Skin of body (tissue), 2 donors: Measurements from ENCODE around the gene LYL1. TPM values are rescaled to one million over a fixed set of nuclear protein-coding genes. Genes with fewer than 3 reads are reported as not detected.
A peak's percentile ranks its signal among the peaks of the same experiment; 100 is the strongest.

Experiments
- DNase-seq: peaks from one replicate; lab custom pipeline; 2025; lab: John Stamatoyannopoulos, UW
- total RNA-seq: library from RNA; depleted of rRNA; stranded (reverse); fragments of >200 nt; gene quantifications from one replicate; pipeline ENCODE4 v1.2.3, GENCODE V29; 2014

The LYL1 gene
- total RNA-seq, 1 donor from 2014 or later = 8.1 TPM

DNA sequence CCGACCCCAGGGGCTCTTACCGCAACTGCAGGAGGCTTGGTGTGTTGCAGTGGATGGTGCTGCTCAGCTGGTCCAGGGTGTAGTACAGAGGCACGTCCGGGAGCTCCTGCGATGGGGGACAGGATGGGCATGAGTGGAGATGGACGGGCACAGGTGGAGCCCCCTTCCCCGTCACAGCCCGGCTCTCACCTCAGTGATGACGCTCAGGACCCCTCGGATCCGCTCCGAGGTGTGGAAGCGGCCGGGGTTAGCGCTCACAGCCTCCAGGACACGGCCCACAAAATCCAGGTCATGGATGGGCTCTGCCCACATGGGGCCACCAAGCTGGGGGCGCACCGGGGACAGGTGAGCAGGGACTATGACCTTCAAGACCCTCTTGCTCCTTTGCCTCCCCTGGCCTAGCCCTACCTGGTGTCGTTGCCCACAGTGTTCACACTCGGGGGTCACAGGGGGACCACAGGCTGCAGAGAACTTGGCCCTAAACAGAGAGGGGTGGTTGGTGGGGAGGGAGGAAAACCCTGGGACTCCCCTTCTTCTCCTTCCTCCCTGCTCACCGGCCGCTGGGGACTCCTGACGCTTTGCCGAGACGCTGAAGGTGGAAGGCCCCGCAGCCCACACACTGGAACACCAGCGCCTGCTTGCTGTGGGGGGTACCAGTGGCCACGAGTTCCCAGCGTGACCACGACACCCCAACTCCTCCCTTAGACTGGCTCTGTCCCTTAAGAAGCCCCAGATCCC is 6.9 kb upstream of the LYL1 start:
- DNase-seq = no peak

DNA sequence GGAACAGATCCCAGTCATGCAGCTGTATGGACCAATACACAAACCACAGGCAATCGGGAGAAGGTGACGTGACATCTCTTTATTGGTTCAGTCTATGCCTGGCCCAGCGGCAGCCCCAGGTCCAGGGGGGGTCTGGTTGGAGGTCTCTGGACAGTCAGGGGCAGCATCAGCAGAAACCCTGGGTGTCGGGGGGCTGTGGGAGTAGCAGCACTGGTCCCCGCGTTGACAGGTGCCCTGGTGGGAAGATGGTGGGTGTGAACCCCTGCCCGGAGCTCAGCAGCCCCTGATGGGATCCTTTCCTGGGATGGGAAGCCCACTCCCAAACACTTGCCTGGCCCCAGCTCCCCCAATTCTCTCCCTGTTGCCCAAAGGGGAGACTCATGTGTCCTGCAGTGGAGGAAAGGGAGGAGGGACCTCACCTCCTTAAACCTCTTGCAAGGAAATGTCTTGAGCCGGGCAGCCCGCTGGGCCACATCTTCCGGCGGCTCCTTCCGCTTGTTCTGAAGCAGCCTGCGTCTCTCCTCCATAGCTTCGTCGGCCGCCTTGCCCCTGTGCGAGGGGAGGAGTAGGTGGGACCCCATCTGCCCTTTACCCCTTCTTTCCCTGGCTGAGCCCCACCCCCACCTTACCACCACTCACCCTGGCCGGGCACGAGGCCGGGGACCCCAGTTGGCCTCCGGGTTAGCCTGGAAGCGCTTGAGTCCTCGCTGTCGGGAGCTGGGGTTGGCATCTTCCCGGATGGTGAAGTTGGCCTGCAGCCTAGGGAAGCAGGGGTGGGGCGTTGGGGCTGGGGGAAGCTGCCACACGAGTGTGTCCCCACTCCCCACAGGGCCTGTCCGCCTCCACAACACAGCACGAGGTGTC is 2.4 kb upstream of the LYL1 start:
- no peak for DNase-seq

DNA sequence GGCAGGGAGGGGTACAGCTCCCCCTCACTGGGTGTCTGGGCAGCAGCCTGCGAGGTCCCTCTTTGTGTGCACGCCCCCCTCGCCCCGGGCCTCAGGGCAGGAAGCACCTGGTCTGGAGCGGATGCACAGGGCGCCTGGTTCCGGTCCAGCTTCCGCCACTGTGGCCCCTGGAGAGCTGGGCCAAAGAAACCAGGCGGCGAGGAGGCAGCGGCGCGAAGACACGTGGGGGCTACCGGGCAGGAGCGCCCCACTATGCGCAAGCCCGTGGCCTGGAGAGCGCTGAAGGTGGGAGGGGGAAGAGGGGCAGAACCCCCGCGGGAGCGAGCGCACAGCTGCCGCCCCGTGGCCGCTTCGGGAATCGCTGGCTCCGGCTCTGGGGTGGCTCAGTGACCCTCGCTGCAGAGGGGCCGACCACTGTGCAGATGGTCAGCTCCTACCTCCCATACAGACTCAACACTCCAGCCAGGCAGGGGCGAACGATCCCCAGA is 1.7 kb upstream of the LYL1 start:
- DNase-seq = no peak

DNA sequence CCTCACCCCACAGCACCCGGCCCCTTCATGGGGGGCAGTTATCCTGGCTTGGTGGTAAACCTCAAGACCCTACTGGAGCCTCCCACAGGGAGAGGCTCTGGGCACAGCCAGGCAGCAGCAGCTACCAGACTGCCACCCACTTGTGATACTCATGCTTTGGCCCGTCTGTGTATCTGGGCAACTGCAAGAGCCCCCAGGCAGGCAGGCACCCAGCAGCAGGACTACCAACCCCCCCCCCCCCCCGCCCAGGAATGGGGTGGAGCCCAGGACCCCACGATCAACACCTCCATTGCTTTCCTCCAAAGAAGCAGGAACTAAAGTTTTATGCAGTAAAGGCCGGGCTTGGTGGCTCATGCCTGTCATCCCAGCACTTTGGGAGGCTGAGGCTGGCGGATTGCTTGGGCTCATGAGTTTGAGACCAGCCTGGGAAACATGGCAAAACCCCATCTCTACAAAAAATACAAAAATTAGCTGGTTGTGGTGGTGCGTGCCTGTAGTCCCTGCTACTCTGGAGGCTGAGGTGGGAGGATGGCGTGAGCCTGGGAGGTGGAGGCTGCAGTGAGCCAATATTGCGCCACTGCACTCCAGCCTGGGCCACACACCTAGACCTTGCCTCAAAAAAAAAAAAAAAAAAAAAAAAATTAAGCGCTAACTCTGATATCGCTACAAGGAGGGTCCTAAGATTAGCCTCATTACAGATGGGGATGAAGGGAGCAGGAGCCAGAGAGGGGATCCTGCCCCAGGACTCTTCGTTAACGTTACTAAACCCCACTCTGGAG is 1.1 kb upstream of the LYL1 start:
- no peak for DNase-seq

DNA sequence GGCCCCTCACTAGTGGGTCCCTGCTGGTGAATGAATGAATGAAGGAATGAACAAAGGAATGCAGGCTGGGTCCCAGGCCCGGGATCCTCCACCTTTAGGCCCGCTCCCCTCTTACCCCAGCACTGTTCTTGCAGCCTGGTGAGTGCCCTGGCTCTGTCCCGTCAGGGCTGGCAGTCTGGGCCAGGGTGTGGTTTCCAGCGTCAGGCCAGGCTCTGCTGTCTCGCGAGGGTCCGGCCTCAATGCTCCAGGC is 317 bp downstream of the LYL1 start:
- no peak for DNase-seq

DNA sequence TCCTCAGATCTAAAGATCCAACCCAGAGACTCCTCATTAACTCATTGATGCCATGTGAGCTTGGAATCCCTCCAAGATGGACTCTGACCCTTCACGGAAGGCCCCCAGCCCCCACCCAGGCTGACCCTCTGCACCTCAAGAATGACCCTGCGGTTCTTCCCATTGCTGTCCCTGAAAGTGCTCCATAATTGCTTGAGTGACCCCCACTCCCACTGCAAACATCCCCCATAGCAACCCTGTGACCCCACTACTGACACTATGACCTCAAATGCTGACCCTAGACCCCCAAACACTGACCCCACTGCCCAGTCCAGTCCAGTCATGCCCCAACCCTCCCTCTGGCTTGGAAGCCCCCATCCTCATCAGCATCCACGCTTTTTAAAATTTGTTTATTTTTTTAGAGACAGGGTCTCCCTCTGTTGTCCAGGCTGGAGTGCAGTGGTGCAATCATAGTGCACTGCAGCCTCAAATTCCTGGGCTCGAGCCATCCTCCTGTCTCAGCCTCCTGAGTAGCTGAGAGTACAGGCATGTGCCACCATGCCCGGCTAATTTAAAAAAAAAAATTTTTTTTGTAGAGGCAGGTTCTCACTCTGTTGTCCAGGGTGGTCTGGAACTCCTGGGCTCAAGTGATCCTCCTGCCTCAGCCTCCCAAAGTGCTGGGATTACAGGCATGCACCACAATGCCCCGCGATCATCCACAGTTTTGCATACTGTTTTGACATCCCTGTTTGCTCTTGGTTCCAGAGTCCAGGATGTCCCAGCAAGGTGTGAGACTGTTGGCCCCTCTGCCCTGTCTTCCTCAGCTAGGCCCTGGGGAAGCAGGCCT is 855 bp downstream of the LYL1 start:
- no peak for DNase-seq

DNA sequence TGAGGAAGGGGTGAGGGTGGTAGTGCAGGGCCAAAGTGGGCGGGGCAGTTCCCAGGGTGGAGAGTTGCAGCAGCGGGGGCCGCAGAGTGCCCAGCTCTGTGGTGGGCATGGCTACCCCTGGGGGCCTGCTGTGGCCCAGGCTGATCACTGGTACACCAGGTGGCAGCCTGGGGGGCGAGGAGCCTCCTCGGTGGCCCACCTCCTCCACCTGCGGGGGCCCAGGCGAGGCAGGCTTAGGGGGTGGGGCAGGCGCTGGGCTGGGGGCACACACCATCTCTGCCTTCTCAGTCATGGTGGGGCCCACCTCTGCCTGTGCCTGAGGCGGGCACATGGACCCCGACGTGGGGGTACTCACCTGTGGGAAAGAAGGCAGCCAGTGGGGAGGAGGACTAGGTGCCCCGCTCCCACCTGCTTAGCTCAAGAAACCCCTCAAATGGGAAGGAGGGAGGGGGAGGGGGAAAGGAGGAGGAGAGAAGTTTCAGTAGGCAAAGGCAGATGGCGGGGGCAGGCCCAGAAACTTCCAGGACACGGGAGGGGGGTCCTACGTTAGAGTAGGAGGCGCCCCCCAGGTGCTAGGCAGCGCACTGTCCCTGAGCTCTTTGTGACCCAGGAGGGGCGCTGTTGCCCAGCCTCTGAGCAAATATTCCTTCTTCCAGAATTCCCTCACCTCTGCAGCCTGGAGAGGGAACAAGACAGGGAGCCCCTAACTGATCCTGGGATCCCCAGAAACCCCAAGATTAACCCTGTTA is 1.6 kb downstream of the LYL1 start:
- DNase-seq = no peak

DNA sequence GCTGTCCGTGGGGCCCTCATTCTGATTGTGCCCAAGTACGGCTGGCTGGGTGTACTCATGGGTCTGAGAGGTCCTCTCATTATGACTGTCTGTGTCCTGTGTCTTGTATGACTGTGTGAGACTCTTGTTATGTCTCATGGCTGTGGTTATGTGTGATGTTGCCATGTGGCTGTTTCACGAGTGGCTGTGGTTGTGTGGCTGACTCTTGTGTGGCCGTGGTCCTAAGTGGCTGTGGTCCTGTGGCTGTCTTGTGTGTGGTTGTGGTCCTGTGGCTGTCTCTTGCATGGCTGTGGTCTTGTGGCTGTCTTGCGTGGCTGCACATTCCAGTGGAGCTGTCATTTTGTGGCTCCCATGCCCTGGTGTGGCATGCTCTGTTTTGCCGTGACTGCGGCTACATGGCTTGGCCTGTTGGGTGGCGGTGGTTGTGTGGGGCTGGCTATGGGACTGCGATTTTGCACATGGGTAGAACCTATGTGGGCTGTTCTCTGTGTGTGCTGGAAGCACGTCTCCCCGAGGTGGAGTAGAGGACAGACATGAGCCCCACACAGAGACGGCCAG is 2.5 kb downstream of the LYL1 start:
- DNase-seq = no peak

DNA sequence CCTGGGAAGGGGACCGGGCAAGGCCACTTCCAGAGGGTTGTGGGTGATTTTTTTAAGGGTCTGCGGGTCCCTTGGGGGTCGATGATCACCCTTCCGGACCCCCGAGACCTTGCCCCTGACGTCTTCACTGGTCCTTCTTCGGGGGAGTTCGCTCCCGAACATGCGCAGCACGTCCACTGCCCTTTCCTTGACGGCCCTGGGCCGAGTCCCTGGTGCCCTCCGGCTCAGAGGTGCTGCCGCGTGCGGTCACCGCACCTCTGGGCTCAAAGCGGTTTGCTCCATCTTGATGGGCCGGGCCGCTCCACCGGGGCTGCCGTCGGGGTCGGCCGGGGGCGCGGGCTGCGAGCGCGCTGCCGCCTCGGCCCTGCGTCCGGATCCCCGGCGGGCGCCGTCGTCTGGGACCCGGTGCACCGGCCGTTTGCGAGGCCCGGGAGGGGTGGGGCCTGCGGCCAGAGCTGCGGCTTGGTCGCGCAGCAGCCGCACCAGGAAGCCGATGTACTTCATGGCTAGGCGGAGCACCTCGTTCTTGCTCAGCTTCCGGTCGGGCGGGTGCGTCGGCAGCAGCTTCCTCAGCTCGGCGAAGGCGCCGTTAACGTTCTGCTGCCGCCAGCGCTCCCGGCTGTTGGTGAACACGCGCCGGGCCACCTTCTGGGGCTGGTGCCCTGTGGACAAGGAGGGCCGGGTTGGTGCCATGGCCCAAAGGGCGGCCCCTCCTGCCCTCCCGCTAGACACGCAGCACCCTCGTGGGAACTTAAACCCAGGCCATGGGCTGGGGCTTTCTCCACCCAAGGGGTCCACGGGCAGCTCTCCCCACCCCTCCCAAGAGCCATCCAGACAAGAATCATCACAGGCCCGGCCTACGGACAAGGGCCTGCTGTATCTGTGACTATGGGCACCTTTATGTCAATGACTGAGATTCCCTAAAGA is 3.3 kb downstream of the LYL1 start:
- no peak for DNase-seq

DNA sequence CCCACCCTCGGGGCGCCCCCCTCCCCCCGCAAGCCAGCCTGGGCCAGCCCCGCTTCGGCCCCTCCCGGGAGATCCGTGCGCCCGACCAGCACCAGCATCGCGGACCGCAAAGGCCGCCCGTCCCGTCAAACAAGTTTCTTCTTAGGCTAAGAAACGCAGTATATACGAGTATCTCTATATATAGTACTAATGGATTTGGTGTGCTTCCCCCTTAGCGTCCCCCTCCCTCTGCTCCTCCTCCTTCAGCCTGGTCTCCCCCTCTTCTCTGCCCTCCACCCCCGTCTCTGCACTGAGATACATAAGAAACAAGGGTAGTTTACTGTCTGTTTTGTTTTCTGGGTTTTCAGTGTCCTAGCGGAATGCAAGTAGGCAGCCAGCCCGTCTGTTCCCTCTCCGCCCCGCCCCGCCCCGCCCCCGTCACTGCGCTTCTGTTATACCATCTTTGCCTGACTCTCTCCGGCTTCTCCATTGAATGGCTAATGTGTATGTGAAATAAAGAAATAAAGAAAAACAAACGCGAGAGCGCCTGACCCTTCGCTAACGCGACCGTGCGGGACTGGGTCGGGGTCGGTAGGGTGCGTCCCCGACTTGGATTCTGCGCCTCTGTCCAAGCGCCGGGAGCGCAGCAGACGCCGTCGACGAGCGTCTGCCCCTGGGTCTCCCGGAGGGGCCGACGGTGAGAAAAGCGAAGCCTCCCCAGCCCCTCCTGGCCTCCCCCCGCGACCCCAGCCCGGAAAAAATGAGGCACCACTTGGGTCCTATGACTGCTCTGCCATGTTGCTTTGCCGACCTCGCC is 4.2 kb downstream of the LYL1 start:
- peak; percentile 71 for DNase-seq

DNA sequence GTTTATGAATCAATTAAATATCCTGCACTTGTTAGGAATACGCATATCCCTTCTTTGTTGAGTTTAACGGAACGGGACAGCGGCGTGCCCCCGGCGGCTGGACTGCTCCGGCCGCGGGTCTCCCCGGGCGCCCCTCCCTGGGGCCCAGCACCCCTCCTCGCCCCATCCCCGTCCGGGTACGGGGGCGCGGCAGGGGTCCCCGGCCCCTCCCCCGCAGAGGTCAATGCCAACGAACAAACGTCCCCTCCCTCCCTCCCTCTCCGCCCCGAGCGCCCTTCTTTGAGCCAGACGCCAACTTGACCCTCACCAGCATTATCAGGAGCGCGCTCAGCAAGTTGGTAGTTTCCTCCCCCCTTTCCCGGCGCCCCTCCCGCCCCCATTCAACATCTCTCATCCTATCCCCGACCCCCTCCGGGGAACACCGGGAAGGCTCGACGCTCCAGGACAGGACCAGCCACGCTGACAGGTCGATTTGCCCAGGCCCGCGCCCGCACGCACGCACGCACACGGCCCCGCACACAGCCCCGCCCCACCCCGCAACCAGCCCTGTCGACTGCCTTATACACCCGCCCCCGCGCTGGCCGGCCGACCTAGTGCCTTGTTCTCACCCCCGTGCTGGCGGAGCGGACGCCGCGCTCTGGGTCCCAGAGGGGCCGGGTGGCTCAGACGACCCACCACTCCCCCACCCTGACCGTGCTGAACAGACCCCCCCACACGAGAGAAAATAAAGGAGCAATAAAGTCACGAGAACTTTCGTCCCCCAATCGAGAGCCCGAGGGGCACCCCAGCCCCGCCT is 5.0 kb downstream of the LYL1 start:
- DNase-seq = no peak

DNA sequence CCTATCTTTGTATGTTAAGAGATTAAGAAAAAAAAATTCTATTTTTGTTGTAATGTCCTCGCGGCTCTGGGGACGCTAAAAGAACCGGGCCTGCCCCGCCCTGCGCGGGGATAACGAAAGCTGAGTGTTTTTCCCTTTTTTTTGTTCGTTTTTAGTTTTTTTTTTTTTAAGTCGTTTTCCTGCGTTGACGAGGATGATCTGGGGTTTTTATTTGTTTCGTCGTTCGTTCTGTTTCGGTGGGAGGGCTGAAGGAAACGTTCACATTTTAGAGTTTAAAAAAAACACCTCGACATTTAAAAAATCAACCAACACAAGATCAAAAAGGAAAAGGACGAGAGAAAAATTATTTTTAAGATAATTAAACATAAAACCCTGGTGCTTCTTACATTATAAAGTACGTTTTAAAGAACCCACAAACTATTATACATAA is 5.6 kb downstream of the LYL1 start:
- no peak for DNase-seq

DNA sequence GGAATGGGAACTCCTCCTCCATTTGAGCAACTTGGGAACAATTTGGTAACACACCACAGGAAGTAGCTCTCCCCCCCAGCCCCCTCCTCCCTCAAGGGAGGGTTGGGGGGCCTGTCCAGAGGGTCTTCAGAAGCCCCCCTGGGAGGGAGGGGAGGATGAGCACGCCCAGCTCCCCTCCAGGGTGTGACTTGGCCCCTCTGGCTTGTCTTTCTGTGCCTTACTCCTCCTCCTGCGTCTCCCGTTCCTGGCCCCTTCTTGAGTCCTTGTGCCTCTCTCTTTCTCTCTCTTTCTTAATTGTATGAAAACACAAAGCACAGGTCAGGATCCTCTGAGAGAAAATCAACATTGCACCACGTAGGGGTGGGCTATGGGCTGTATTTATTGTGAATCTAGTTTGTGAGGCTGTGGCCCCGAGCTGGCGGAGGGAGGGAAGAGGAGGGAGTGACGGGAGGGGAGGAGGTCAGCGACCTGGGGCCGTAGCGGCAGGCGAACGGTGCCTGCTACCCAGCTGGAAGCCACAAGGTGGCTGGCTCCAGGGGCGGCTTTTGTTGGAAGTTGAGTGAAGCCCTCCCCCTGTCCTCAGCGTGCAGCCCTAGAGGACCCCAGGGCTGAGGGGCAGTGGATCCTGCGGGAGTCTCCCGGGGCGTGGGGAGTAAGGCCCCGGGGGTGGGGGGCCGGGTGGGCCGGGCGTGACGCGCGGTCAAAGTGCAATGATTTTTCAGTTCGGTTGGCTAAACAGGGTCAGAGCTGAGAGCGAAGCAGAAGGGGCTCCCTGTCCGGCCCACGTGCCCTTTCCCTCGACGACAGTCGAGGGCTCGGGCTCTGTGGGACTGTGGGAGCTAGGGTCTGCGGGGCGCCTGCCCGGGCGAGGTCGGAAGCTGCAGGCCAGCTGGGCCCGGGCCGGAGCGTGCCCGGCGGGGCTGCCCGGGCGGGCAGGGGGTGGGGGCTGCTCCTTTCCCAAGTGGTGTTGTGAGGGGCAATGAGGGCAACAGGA is 6.4 kb downstream of the LYL1 start:
- DNase-seq = no peak

DNA sequence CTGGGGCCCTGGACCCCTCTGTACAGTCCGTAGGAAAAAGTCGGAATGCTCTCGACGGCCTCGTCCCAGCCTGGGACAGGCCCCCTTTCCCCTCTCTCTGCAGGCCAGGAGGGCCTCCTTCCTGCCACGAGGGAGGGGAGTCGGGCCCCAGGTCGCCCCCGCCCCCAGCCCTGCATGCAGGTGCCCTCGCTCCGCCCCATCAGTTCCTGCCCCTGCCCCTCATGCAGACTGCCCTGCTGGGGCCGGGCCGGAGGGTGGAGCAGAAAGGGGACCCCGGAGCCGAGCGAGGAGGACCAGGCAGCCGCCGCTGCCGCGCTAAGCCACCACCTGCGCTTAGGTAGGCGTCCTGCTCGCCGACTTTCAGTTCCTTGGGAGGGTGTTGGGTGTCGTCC is 7.3 kb downstream of the LYL1 start:
- DNase-seq = no peak

DNA sequence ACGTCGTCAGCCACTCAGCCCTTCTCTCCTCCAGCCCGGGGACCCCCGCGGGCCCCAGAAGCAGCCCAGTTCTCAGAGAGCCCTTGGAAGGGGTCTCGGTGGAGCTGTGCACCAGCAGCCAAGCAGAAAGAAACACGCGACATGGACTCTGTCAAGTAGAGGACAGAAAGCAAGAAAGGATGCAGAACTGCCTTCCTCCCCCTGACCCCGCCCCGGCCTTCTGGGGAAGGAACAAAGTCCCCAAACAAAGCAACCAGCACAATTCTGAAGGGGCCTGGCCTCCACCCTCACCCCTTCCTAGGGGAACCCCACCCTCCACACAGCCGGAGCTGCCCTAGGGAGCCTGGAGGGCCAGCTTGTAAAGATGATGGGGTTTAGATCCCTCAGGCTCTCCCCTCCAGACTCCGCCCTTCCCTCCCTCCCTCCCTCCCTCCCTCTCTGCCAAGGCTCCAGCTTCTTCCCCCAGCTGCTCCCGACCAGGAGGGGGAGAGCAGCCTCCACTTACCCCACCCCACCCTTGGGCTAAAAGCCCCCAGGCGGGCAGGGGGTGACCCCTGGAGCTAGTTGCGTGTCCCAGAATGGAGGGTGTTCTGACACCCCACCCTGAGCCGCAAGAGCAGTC is 7.8 kb downstream of the LYL1 start:
- DNase-seq = peak; percentile 18

DNA sequence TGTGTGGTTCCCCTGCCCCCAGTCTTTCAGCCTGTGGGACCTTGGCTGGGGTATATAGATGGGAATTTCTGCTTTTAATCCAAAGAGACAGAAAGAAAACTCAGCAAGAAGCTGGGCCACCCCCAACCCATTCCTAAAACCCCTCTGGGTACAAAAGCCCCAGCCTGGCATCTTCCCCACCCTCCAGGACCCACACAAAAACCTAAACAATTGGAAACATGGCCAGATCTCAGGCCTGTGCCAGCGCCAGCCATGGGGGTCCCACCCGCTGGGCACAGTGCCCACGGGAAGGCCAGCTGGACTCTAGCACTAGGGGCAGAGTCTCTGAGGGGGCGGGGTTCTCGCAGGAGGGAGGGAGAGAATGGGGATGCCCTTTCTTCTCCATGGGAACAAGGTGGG is 8.6 kb downstream of the LYL1 start:
- DNase-seq = no peak
